Activated CD8-positive, alpha-beta memory T cell treated with anti-CD3 and anti-CD28 coated beads for 4 hours (primary cell): ENCODE data around the gene CRAMP1.
"Not testable (repeated sequence)": the region's sequence is repeated elsewhere in the genome, so short reads cannot be mapped to it uniquely, and the experiment has no call there.

Source experiments
- DNase-seq, 2 donors: peaks; one replicate each; pipeline ENCODE4 v3.0.0-alpha.2; 2020; ENCODE audit warnings: low read depth in 2 of 2

The CRAMP1 gene, protein sequence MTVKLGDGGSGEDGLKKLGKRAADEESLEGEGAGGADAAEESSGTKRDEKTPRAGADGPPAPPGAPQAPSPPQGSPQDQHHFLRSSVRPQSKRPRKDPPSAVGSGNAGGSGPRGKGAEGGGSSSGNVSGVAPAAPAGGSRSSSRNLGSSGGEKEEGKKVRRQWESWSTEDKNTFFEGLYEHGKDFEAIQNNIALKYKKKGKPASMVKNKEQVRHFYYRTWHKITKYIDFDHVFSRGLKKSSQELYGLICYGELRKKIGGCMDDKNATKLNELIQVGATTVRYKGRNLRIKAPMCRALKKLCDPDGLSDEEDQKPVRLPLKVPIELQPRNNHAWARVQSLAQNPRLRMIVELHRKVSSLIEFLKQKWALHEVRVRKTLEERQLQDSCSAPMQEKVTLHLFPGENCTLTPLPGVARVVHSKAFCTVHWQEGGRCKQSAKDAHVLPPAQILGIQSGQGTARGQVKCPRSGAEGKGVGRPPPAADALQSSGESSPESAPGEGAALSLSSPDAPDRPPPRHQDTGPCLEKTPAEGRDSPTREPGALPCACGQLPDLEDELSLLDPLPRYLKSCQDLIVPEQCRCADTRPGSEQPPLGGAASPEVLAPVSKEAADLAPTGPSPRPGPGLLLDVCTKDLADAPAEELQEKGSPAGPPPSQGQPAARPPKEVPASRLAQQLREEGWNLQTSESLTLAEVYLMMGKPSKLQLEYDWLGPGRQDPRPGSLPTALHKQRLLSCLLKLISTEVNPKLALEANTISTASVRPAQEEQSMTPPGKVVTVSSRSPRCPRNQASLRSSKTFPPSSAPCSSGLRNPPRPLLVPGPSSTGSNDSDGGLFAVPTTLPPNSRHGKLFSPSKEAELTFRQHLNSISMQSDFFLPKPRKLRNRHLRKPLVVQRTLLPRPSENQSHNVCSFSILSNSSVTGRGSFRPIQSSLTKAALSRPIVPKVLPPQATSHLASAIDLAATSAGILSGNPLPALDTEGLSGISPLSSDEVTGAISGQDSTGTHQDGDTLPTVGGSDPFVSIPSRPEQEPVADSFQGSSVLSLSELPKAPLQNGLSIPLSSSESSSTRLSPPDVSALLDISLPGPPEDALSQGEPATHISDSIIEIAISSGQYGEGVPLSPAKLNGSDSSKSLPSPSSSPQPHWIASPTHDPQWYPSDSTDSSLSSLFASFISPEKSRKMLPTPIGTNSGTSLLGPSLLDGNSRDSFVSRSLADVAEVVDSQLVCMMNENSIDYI (N-terminal part only)

DNA sequence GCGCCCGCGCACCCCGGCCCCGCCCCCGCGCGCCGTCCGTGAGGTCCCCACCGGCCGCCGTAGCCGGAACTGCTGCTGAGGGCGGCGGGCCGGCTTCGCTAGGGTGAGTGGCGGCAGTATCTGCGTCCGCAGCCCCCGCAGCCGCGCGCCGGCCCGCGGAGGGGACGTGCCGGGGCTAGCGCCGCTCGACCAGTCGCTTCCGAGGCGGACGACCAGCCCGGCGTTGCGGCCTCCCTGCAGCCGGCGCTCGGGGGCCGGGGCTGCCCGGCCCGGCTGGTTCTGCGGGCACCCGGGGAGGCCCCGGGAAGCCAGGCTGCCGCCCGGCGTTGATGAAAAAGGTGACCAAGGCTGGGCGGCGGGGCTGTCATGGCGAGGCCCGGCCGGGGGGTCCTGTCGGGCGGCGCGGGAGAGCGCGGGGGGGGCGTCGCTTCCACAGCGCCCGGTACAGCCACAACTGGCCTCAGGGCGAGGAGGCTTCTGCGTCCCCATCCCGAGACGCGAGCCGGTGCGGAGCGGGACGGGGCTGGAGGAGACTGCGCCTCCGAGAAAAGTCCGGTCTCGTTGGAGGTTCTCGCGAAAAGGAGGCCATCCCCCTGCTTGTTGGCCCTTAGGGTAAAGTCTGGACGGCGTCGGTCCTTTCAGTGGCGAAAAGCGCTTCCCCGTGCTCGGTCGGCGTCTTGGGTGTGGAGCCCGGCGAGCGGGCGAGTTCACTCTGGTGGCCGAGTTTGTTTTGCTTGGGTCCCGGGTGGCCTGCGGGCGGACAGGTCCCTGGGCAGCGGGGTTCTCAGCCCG lies at the start of gene CRAMP1:
Gene CRAMP1 (plus strand): TSS at position 41 of the 792 bp plus-strand sequence. CDS start 2,280 bp downstream, outside the sequence.
- no peak for DNase-seq

DNA sequence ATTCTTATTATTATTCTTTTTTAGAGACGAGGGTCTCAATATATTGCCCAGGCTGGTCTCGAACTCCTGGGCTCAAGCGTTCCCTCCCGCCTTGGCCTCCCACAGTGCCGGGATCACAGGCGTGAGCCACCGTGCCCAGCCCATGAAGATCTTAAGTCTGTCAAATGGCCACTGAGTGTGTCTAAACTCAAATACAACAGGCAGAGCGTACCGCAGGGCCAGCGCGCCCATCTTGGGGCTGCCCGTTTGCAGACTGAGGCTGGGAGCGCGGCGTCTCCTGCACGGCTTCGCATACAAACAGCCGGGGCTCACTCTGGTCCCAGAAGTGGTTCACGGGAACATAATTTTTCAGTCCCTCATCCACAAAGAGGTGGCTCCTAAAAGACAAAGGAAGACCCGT lies 48.4 kb upstream of the CRAMP1 start:
- no peak for DNase-seq

- no peak for DNase-seq
These were observed 47.8 kb upstream of the CRAMP1 start for GRCh38 chr16:1564325-1564724.

GRCh38 chr16:1565083-1565805 lies 46.9 kb upstream of the CRAMP1 start:
- no peak for DNase-seq

DNA sequence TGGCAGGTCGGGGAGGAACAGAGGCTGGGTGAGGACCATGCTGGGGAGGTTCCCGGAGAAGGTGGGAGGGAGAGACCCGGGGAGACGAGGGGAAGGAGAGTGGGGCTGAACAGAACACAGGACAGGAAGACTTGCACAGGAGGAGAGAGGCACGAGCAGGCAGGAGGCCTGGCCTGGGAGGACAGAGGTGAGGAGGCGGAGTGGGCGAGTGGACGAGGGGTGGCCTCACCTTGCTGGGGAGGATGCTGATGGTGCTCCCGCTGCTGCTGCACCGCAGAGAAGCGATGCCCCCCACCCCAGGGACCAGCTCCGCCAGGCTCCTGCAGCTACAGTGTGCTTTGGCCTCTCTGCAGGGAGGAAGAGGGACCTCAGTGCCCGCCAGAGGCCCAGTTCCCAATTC lies 44.2 kb upstream of the CRAMP1 start:
- DNase-seq: no peak

DNA sequence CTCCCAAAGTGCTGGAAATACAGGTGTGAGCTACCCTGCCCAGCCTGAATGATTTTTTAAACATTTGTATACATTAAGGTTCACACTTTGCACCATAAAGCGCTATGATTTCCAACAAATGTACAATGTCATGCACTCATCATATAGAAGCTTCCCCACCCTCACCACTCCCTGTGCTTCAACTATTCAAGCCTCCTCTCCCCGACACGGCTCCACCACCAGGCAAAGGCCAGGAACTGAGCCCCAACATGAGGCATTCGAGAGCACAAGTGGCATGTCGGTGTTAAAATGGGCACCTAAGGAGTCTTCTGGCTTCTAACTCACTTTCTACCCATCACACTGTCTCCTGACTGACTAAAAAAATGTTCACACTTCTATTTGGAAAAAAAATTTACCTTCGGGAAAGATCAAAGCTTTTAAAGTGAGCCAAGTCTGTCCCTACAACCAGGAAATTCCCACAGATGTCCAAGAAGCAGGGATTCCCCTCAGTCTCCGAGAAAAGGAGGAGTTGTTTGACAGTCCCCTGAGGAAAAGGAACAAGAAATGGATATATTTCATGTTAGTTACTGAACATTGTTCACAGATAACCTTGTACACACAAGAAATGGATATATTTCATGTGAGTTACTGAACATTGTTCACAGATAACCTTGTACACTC lies 41.0 kb upstream of the CRAMP1 start:
- no peak for DNase-seq

GRCh38 chr16:1572673-1573072 lies 39.5 kb upstream of the CRAMP1 start:
- DNase-seq: no peak

DNA sequence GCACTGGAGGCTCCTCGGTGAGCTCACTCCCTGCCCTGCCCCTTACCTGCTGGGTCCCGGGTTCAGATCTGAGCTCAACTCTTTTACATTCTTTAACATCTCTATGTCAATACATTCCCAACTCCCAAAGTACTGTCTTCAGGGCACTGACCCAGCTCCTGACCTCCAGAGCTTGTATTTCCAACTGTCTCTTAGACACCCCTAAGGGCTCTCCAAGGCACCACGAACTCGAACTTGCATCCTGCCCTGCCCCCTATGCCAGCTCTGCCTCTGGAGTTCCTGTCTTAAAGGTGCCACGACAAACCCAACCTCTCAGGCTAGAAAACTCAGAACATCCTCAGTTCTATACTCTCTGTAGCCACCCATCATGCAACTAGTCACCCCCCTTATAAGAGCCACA lies 38.9 kb upstream of the CRAMP1 start:
- no peak for DNase-seq

- no peak for DNase-seq
These were observed 36.6 kb upstream of the CRAMP1 start for GRCh38 chr16:1575578-1575977.

GRCh38 chr16:1579214-1579613 lies 32.9 kb upstream of the CRAMP1 start:
- DNase-seq: no peak

DNA sequence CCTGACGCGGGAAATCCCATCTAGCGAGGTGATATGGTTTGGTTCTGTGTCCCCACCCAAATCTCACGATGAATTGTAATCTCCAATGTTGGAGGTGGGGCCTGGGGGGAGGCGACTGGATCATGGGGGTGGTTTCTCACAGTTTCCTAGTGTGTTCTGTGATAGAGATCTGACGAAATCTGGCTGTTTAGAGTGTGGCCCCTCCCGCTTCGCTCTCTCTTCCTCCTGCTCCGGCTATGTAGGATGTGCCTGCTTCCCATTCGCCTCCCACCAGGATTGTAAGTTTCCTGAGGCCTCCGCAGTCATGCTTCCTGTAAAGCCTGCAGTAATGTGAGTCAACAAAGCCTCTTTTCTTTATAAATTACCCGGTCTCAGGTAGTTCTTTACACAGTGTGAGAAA lies 31.9 kb upstream of the CRAMP1 start:
- no peak for DNase-seq

DNA sequence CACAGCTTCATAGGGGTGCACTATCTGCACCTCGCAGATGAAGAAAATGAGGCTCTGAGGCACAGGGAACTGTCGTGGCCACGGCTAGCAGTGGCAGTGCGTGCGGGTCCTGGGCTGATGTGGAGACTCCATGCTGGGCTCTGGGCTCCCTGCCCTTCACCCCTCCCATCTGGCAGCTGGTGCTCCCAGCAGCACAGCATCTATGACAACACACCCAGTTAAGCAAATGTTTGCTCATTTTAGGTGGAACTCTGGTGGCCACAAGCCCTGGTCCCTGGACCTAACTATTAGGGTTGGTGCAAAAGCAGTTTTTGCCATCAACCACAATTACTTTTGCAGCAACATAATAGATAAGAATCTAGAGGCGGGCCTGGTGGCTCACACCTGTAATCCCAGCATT lies 31.2 kb upstream of the CRAMP1 start:
- no peak for DNase-seq

GRCh38 chr16:1581804-1582203 lies 30.4 kb upstream of the CRAMP1 start:
- no peak for DNase-seq

- DNase-seq: no peak
These were observed 29.0 kb upstream of the CRAMP1 start for GRCh38 chr16:1583180-1583579.

DNA sequence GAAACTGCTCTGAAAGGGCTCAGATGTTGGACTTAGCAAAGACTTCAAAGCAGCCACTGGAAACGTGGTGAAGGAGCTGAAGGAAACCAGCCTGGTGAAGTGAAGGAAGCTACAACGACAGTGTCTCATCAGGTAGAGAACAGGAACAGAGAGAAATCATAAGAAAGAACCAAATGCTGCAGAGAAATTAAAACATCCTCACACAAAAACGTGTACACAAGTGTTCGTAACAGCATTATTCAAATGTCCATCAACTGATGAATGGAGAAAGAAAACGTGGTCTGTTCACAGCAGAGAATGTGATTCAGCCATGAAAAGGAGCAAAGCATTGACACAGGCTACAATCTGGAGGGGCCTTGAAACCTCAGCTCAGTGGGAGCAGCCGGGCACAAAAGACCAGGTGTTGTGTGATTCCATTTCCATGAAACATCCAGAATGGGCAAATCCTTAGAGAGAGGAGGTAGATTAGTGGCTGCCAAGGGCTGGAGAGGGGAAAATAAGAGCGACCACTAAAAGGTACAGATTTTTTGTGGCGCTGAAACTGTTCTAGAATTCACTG lies 27.2 kb upstream of the CRAMP1 start:
- DNase-seq: no peak

- DNase-seq: no peak
These were observed 21.8 kb upstream of the CRAMP1 start for GRCh38 chr16:1590366-1590765.

DNA sequence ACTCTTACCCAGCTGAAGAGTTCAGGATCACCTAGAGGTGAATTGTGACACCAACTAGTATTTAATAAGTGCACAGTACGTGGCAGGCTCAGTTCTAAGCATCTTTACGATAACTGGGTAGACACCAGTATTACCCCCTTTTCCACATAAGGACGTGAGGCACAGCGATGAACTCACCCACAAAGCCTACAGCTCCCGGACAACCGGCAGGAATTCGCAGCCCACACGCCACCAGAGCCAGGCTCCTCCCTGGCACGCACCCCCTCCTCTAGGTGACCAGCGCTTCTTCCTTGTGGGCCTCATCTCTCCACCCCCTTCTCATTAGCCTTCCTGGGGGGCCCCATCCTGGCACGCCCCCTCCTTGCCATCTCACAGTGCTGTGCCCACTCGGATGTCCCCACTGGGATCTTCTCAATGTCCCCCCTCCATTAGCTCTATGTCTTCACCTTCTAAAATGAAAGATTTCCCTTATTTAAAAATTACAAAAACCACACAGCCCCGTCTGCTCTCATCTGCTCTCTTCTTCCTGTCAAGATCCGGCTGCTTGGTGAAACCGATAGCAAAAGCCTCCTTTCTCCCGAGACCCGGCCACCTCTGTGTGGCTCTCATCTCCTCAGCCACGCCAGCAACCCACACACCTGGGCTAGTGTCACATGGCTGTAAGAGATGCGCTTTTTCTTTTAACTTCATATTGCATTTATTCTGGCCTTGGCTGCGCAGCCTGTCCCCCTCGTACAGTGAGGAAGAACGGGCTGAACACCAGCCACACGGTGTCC lies 21.0 kb upstream of the CRAMP1 start:
- no peak for DNase-seq

GRCh38 chr16:1592446-1592845 lies 19.7 kb upstream of the CRAMP1 start:
- DNase-seq: no peak

DNA sequence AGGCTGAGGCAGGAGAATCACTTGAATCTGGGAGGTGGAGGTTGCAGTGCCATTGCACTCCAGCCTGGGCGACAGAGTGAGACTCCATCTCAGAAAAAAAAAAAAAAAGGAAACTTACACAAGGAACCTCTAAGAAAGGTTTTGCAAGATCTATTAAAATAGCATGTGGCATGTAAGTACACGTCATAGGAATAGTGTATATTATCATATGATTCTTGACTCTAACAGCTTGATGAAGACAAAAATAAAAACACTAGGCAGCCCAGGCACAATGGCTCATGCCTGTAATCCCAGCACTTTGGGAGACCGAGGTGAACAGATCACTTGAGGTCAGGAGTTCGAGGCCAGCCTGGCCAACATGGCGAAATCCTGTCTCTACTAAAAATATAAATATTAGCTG lies 16.6 kb upstream of the CRAMP1 start:
- DNase-seq: not testable (repeated sequence)
